ENCODE data around the gene LGALS9. TPM values are rescaled to one million over a fixed set of nuclear protein-coding genes. Genes with fewer than 3 reads are reported as not detected.
"Not testable (repeated sequence)": the region's sequence is repeated elsewhere in the genome, so short reads cannot be mapped to it uniquely, and the experiment has no call there.

The LGALS9 gene
- polyA plus RNA-seq, 3 donors = 17.2 to 19.7 (median 18.4) TPM

- no peak for DNase-seq
Measured at GRCh38 chr17:27671591-27671910, 40.6 kb downstream of the LGALS9 start.

DNA sequence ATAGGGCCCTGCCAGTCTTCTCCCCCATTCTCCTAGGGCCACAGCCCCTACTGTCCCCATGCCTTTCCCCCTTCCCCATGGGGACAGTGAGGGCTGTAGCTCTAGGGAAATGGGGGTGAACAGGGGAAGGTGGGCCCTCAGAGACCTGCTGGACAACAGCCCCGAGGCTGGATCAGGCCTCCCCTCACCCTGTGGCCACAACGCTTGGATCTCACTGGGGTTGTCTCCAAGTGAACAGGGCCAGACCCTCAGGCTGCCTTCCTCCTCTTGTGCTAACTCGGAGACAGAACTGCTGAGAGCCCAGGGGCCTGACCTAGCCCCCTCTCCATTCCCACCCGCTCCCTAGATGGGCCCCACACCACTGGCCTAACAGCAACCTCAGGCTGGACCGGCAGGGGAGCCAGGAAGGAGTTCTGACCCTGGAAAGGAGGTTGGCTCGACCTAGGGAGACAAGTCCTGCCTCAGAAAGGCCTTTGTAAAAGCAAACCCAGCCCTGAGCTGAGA lies 41.0 kb downstream of the LGALS9 start:
- not testable (repeated sequence) for DNase-seq

DNA sequence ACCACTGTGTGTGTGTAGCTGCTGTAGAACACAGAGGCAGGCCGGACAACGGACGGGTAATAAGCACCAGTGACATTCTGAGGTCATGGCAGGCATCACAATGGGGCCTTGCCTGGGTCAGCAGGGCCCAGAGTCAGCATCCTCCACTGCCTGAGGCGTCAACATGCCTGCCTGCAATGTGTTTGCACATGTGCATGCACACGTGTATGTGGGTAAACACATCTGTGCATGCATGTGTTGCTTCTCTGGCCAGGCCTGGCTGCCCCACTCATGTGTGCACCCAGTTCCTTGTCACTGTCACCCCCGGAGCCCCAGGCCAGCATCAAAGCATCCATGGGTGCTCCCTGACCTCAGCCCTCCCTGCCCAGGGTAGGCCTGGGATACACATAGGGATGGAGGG lies 43.3 kb downstream of the LGALS9 start:
- no peak for DNase-seq

DNA sequence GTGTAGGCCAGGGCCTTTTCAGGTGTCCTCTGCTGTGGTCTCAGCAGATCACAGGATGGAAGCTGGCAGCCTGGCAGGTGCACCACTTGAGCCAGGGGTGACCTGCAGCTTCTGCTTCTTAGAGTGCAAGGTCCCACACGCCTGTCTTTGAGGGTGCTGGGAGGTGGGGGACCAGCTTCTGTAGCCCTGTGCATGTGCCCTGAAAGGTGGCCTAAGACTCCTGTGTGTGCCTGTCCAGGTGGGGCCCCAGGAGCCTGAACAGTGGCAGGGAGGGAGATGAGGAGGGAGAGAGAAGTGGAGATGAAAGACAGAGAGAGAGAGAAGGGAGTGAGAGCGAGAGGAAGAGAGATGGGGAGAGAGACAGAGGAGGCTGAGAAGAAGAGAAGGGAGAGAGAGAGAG lies 46.2 kb downstream of the LGALS9 start:
- no peak for DNase-seq

GRCh38 chr17:27686322-27686721 lies 55.3 kb downstream of the LGALS9 start:
- not testable (repeated sequence) for DNase-seq

DNA sequence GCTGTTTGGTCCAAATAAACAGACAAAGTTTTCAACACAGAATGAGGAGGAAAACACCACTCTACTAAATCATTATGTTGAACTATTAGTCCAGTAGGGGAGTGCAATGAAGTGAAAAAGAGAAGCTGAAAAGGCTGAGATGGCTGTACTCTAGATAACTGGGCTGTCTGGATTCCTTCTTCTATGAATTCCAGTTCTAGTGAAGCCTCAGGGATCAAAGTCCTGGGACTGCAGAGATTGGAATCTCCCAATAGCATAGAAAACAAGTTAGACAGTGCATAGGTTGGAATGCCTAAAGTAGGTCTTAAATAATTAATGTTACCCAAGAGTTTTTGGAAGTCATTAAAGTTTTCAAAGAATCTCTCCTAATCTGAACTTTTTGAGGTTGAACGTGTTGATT lies 59.9 kb downstream of the LGALS9 start:
- no peak for DNase-seq

DNA sequence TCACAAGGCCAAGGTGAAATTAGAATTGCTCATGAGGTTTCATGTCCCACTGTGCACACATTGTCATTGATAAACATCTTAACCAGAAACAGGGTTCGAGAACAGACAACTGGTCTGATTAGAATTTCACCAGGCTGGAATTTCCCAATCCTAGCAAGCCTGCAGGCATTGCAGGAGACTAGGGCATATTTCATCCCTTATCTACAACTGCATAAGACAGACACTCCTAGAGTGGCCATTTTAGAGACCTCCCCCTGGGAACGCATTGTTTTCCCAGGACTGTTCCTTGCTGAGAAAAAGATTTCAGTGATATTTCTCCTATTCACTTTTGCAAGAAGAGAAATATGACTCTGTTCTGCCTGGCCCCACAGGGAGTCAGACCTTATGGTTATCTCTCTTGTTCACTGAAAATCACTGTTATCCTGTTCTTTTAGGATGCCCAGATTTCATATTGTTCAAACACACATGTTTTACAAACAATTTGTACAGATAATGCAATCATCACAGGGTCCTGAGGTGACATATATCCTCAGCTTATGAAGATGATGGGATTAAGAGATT lies 64.3 kb downstream of the LGALS9 start:
- not testable (repeated sequence) for DNase-seq

Other genes starting within 250 kb of the LGALS9 start
- gene KSR1, start 174.7 kb upstream of the LGALS9 start, polyA plus RNA-seq (ENCODE audit: insufficient read length in 3 of 3) = 10 to 100 TPM; 44.8 to 79.0 (median 77.5) TPM
- gene NOS2, start 169.3 kb downstream of the LGALS9 start, polyA plus RNA-seq (ENCODE audit: insufficient read length in 3 of 3) = 1 to 10 TPM; 2.0 to 2.5 (median 2.2) TPM

Measured in renal pelvis (tissue), 4 donors.